ENCODE measurements around the gene PZP.

The PZP gene

GRCh38 chr12:9104087-9104486, 104.1 kb downstream of the PZP start:
- DNase-seq (ENCODE audit: low read depth, low spot score): no peak

- no peak for DNase-seq (ENCODE audit: low read depth, low spot score)
Observed at GRCh38 chr12:9103050-9103849, 104.9 kb downstream of the PZP start.

GRCh38 chr12:9101018-9101687, 107.0 kb downstream of the PZP start:
- DNase-seq (ENCODE audit: low read depth, low spot score): no peak

- no peak for DNase-seq (ENCODE audit: low read depth, low spot score)
Observed at GRCh38 chr12:9099552-9100190, 108.5 kb downstream of the PZP start.

Measured in astrocyte of the hippocampus (primary cell).